Adipocyte (in vitro differentiated cells): ENCODE results near the gene SFMBT1.

Experiments
- DNase-seq: peaks from one replicate; pipeline ENCODE4 v3.0.0-alpha.2; 2015; ENCODE audit warnings: low read depth
- H3K27me3 ChIP-seq: replicated peaks from 2 replicates; pipeline ENCODE4 v1.7.0; 2013; ENCODE audit warnings: mild to moderate bottlenecking, low read length, moderate library complexity; ENCODE audit not compliant: control insufficient read depth, insufficient read depth
- H3K36me3 ChIP-seq: 2 replicates; pipeline ENCODE4 v1.7.0; 2013; ENCODE audit warnings: low read length, mild to moderate bottlenecking, moderate library complexity; ENCODE audit not compliant: control insufficient read depth, insufficient read depth, severe bottlenecking
- H3K4me1 ChIP-seq: 2 replicates; pipeline ENCODE4 v1.7.0; 2013; ENCODE audit warnings: mild to moderate bottlenecking, low read length, moderate library complexity; ENCODE audit not compliant: control insufficient read depth, insufficient read depth
- H3K4me3 ChIP-seq: 2 replicates; pipeline ENCODE4 v1.7.0; 2013; ENCODE audit warnings: mild to moderate bottlenecking, low read length, moderate library complexity
- H3K9ac ChIP-seq: 2 replicates; pipeline ENCODE4 v1.7.0; 2013; ENCODE audit warnings: mild to moderate bottlenecking, low read length, moderate library complexity
- H3K9me3 ChIP-seq: 2 replicates; pipeline ENCODE4 v1.7.0; 2013; ENCODE audit warnings: mild to moderate bottlenecking, low read length, moderate library complexity; ENCODE audit not compliant: control insufficient read depth

SFMBT1 gene

DNA sequence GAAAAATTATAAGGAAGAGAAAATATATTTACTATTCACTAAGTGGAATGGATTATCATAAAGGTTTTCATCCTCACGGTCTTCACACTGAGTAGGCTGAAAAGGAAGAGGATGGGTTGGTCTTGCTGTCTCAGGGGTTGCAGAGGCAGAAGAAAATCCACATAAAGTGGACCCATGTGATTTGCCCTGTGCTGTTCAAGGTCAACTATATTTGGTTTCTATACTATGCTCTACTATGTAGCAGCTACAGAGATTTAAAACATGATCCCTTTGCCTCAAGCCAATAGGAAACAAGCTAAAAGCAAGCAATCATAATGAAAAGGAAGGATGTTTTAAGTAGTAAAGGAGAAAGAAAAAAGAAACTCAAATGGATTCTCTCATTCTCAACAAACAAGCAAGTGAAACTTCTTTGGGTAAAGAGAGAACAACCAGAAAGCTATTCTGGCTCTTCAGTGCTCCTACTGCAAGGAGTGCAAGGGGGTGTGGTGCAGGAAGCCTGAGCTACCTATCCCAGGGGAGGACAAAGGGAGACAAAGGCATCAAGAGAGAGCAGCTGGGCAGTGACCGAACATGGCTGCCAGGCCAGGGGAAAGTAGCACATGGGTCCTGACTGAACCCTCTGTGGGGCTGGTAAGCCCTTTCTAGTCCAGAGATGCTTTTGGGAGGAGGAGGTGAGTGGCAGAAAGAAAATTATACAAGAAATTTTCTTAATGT lies 35.9 kb downstream of the SFMBT1 start:
- H3K9me3 ChIP-seq = no peaks in the 10 kb centered on the region
- no peak overlapping the region for H3K9ac ChIP-seq
- peaks cover 10% of the 10 kb centered on the region for H3K4me1 ChIP-seq
- DNase-seq = no peak
- no peak overlapping the region for H3K4me3 ChIP-seq
- H3K36me3 ChIP-seq = no peaks in the 10 kb centered on the region
- H3K27me3 ChIP-seq = no peaks in the 10 kb centered on the region

- DNase-seq = no peak
- Histone ChIP-seq H3K27me3 (no peaks in the 10 kb centered on the region), H3K9me3 (no peaks in the 10 kb centered on the region), H3K9ac (no peak overlapping the region), H3K36me3 (no peaks in the 10 kb centered on the region), H3K4me1 (peaks cover 10% of the 10 kb centered on the region), H3K4me3 (no peak overlapping the region)
These were observed 36.9 kb downstream of the SFMBT1 start for GRCh38 chr3:53008932-53009331.

GRCh38 chr3:53005854-53006513 lies 39.9 kb downstream of the SFMBT1 start:
- no peak overlapping the region for H3K4me3 ChIP-seq
- no peak for DNase-seq
- H3K9me3 ChIP-seq = no peaks in the 10 kb centered on the region
- H3K9ac ChIP-seq = no peak overlapping the region
- peaks cover 10% of the 10 kb centered on the region for H3K4me1 ChIP-seq
- H3K27me3 ChIP-seq = no peaks in the 10 kb centered on the region
- no peaks in the 10 kb centered on the region for H3K36me3 ChIP-seq

DNA sequence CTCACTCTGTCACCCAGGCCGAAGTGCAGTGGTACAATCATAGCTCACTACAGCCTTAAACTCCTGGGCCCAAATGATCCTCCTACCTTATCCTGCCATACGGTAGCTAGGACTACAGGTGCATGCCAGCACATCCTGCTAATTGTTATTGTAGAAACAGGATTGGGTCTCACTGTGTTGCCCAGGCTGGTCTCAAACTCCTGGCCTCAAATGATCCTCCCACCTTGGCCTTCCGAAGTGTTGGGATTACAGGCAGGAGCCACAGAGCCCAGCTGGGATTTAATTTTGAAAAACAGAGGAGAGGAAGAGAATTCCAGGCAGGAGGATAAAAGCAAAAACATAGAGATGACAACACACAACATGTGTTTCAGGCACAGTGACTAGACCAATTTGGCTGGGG lies 40.5 kb downstream of the SFMBT1 start:
- no peaks in the 10 kb centered on the region for H3K9me3 ChIP-seq
- H3K36me3 ChIP-seq = no peaks in the 10 kb centered on the region
- no peak overlapping the region for H3K4me3 ChIP-seq
- peaks cover 10% of the 10 kb centered on the region for H3K4me1 ChIP-seq
- DNase-seq = no peak
- no peaks in the 10 kb centered on the region for H3K27me3 ChIP-seq
- no peak overlapping the region for H3K9ac ChIP-seq

DNA sequence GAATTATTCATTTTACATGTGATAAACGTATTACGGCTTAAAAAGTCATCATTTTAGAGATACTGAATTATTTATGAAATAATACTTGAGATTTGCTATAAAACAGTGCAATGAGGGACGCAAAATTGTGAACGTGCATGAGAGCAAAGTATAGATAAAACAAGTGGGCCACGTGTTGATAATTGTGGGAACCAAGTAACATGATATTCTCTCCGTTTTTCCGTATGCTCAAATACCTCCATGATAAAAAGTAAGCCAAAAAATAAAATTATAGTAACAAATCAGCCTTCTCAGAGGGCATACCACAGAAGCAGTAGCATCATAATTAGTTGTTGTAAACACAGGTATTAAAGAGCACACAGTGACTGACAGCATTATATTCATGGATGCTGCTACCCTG lies 42.6 kb downstream of the SFMBT1 start:
- Histone ChIP-seq H3K4me1 (peaks cover 10% of the 10 kb centered on the region), H3K9me3 (no peaks in the 10 kb centered on the region), H3K9ac (no peak overlapping the region), H3K4me3 (no peak overlapping the region), H3K27me3 (no peaks in the 10 kb centered on the region), H3K36me3 (no peaks in the 10 kb centered on the region)
- DNase-seq = no peak

- H3K27me3 ChIP-seq = no peaks in the 10 kb centered on the region
- H3K4me1 ChIP-seq = no peaks in the 10 kb centered on the region
- H3K9ac ChIP-seq = no peak overlapping the region
- H3K4me3 ChIP-seq = no peak overlapping the region
- no peaks in the 10 kb centered on the region for H3K36me3 ChIP-seq
- DNase-seq = no peak
- no peaks in the 10 kb centered on the region for H3K9me3 ChIP-seq
These were observed 46.9 kb downstream of the SFMBT1 start for GRCh38 chr3:52998771-52999513.

DNA sequence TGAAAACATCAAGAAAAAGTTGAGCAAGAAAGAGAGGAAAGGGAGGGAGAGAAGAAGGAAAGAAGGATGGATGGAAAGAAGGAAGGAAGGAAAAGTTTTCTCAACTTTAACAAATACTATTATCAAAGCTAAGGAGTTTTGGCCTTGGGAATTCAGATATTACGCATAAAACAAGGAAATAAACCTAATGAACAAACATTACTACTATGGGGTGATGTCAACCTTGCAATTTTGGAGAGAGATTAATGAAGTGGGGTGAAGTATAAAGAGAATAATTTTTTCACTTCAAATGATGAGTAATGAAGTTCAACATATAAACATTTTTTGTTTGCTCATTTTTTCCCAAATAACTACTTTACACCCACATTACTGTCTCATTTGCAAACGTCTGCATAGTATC lies 55.2 kb downstream of the SFMBT1 start:
- no peak for DNase-seq
- no peak overlapping the region for H3K9ac ChIP-seq
- peaks cover 14% of the 10 kb centered on the region for H3K4me1 ChIP-seq
- H3K36me3 ChIP-seq = no peaks in the 10 kb centered on the region
- no peaks in the 10 kb centered on the region for H3K9me3 ChIP-seq
- no peaks in the 10 kb centered on the region for H3K27me3 ChIP-seq
- no peak overlapping the region for H3K4me3 ChIP-seq

GRCh38 chr3:52986938-52987337 lies 58.9 kb downstream of the SFMBT1 start:
- H3K4me3 ChIP-seq = no peak overlapping the region
- no peak overlapping the region for H3K9ac ChIP-seq
- H3K4me1 ChIP-seq = peaks cover 28% of the 10 kb centered on the region
- H3K27me3 ChIP-seq = no peaks in the 10 kb centered on the region
- DNase-seq = peak; percentile 43
- H3K36me3 ChIP-seq = no peaks in the 10 kb centered on the region
- no peaks in the 10 kb centered on the region for H3K9me3 ChIP-seq

- H3K4me3 ChIP-seq = no peak overlapping the region
- no peaks in the 10 kb centered on the region for H3K9me3 ChIP-seq
- no peaks in the 10 kb centered on the region for H3K36me3 ChIP-seq
- H3K4me1 ChIP-seq = peaks cover 27% of the 10 kb centered on the region
- no peak overlapping the region for H3K9ac ChIP-seq
- H3K27me3 ChIP-seq = no peaks in the 10 kb centered on the region
- no peak for DNase-seq
These were observed 59.8 kb downstream of the SFMBT1 start for GRCh38 chr3:52986049-52986448.

DNA sequence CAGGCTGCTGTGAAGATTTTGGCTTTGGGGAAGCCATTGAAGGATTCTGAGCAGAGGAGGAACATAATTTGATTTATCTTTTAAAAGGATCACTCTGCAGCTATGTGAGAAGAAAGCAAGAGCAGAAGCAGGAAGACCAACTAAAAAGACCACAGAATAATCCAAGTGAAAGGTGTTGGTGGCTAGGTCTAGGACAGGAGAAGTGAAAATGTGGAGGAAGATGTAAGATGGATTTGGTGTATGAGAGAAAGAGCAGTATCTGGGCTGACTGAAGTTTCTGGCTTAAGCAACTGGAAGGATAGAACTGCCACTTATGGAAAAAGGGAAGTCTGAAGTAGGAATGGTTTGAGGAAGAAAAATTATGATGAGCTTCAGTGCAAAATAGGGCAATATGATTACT lies 62.0 kb downstream of the SFMBT1 start:
- Histone ChIP-seq H3K9ac (no peak overlapping the region), H3K9me3 (no peaks in the 10 kb centered on the region), H3K36me3 (no peaks in the 10 kb centered on the region), H3K27me3 (no peaks in the 10 kb centered on the region), H3K4me3 (peak overlapping the region; percentile 53), H3K4me1 (peaks cover 14% of the 10 kb centered on the region)
- DNase-seq = peak; percentile 5

DNA sequence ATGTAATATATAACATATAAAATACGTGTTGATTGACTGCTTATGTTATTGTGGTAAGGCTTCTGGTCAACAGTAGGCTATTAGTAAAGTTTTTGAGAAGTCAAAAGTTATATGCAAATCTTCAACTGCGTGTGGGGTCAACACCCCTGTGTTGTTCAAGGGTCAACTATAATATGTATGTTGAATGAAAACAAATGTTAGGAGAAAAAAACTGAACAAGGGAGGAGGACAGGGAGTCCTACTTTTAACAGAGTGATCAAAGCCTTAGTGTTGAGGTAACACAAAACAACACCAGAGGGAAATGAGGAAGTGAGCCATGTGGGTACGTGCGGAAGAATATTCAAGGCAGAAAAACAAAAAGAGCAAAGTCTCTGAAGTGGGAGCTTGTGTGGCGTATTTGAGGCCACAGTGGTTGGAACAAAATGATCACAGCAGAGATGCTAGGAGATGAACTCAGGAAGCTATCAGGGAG lies 62.5 kb downstream of the SFMBT1 start:
- peaks cover 15% of the 10 kb centered on the region for H3K4me1 ChIP-seq
- no peak overlapping the region for H3K9ac ChIP-seq
- H3K36me3 ChIP-seq = no peaks in the 10 kb centered on the region
- no peaks in the 10 kb centered on the region for H3K9me3 ChIP-seq
- H3K4me3 ChIP-seq = no peak overlapping the region
- no peak for DNase-seq
- H3K27me3 ChIP-seq = no peaks in the 10 kb centered on the region
